OCI-LY1 (cell line): ENCODE results near the gene IL10RB.

Experiments
- EZH2 ChIP-seq: fragments of 200-600 bp; sonication (generic), shearing (Covaris generic); IDR thresholded peaks from 2 replicates; pipeline ENCODE4 v1.8.0; 2017; ENCODE audit warnings: borderline replicate concordance, mixed run types, mild to moderate bottlenecking, antibody characterized with exemption, low read length, moderate library complexity, mixed read lengths
- TF ChIP-seq, protein P1 (sequence below): fragments of 200-600 bp; sonication (generic), shearing (Covaris generic); IDR thresholded peaks from 2 replicates; pipeline ENCODE4 v1.5.1; 2017; ENCODE audit warnings: mild to moderate bottlenecking, antibody characterized with exemption, low read length, moderate library complexity, mixed read lengths

- TF ChIP-seq EZH2, result no peak
- TF ChIP-seq, protein P1, sequence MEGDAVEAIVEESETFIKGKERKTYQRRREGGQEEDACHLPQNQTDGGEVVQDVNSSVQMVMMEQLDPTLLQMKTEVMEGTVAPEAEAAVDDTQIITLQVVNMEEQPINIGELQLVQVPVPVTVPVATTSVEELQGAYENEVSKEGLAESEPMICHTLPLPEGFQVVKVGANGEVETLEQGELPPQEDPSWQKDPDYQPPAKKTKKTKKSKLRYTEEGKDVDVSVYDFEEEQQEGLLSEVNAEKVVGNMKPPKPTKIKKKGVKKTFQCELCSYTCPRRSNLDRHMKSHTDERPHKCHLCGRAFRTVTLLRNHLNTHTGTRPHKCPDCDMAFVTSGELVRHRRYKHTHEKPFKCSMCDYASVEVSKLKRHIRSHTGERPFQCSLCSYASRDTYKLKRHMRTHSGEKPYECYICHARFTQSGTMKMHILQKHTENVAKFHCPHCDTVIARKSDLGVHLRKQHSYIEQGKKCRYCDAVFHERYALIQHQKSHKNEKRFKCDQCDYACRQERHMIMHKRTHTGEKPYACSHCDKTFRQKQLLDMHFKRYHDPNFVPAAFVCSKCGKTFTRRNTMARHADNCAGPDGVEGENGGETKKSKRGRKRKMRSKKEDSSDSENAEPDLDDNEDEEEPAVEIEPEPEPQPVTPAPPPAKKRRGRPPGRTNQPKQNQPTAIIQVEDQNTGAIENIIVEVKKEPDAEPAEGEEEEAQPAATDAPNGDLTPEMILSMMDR, result no peak
Measured at GRCh38 chr21:33293136-33293535, 27.0 kb downstream of the IL10RB start.
